Liver (tissue), 9 donors: Measurements from ENCODE around the gene ARPC4. TPM values are rescaled to one million over a fixed set of nuclear protein-coding genes. Genes with fewer than 3 reads are reported as not detected.

Source experiments
- DNase-seq: peaks from one replicate; pipeline ENCODE4 v3.0.0-alpha.2; 2017; ENCODE audit warnings: low spot score
- H3K27ac ChIP-seq, 2 donors: one replicate each; pipeline ENCODE4 v1.7.0; 2013; ENCODE audit warnings: inconsistent platforms in 2 of 2, low read length in 2 of 2, control low read depth in 1 of 2, low read depth in 1 of 2, mild to moderate bottlenecking in 1 of 2
- H3K27me3 ChIP-seq, 4 donors: one replicate each; pipeline versions ENCODE4 v1.6.1 to v1.7.0; 2013; ENCODE audit warnings: low read length in 3 of 4, inconsistent platforms in 1 of 4, mild to moderate bottlenecking in 1 of 4, moderate library complexity in 1 of 4; ENCODE audit not compliant: control insufficient read depth in 4 of 4, insufficient read depth in 4 of 4
- H3K36me3 ChIP-seq, 4 donors: one replicate each; pipeline versions ENCODE4 v1.6.1 to v1.7.0; 2013; ENCODE audit warnings: low read length in 3 of 4, mild to moderate bottlenecking in 3 of 4, low read depth in 1 of 4, moderate library complexity in 1 of 4; ENCODE audit not compliant: control insufficient read depth in 4 of 4, insufficient read depth in 3 of 4
- H3K4me1 ChIP-seq, 4 donors: one replicate each; pipeline versions ENCODE4 v1.6.1 to v1.7.0; 2013; ENCODE audit warnings: low read length in 3 of 4, mild to moderate bottlenecking in 3 of 4, moderate library complexity in 1 of 4; ENCODE audit not compliant: control insufficient read depth in 4 of 4, insufficient read depth in 4 of 4
- H3K4me3 ChIP-seq, 3 donors: one replicate each; pipeline versions ENCODE4 v1.6.1 to v1.7.0; 2013; ENCODE audit warnings: low read length in 3 of 3, control low read depth in 1 of 3, low read depth in 1 of 3, mild to moderate bottlenecking in 1 of 3
- H3K9ac ChIP-seq, 2 donors: one replicate each; pipeline ENCODE4 v1.7.0; 2013; ENCODE audit warnings: low read length in 2 of 2, mild to moderate bottlenecking in 2 of 2, moderate library complexity in 2 of 2, control low read depth in 1 of 2, low read depth in 1 of 2
- H3K9me3 ChIP-seq, 4 donors: one replicate each; pipeline versions ENCODE4 v1.6.1 to v1.7.0; 2013; ENCODE audit warnings: low read length in 3 of 4; ENCODE audit not compliant: control insufficient read depth in 4 of 4
- ATF3 ChIP-seq: IDR thresholded peaks from 2 replicates; pipeline ENCODE4 v1.6.1; 2016; ENCODE audit warnings: antibody characterized with exemption
- CTCF ChIP-seq: fragments of 150-350 bp; IDR thresholded peaks from 2 replicates; pipeline ENCODE4 v1.5.1; 2017; ENCODE audit warnings: improper control_type of control experiment, low read depth, low read length; ENCODE audit not compliant: missing input control
- EGR1 ChIP-seq, 2 donors: IDR thresholded peaks; 2 replicates each; pipeline ENCODE4 v1.6.1; 2016 to 2018; ENCODE audit warnings: antibody characterized with exemption in 2 of 2, low read depth in 2 of 2
- FOXA1 ChIP-seq: IDR thresholded peaks from 2 replicates; pipeline ENCODE4 v1.6.1; 2016; ENCODE audit warnings: antibody characterized with exemption
- FOXA2 ChIP-seq: IDR thresholded peaks from 2 replicates; pipeline ENCODE4 v1.6.1; 2016; ENCODE audit warnings: antibody characterized with exemption
- GABPA ChIP-seq, 2 donors: IDR thresholded peaks in 1 of 2; conservative IDR thresholded peaks in 1 of 2; 2 replicates each; pipeline ENCODE4 v1.6.1; 2016; ENCODE audit warnings: antibody characterized with exemption in 2 of 2, mild to moderate bottlenecking in 1 of 2, moderate library complexity in 1 of 2
- HNF4A ChIP-seq, 2 donors: conservative IDR thresholded peaks; 2 replicates each; pipeline ENCODE4 v1.6.1; 2016; ENCODE audit warnings: antibody characterized with exemption in 2 of 2, mild to moderate bottlenecking in 2 of 2
- HNF4G ChIP-seq: IDR thresholded peaks from 2 replicates; pipeline ENCODE4 v1.6.1; 2016; ENCODE audit warnings: antibody characterized with exemption
- JUND ChIP-seq, 2 donors: IDR thresholded peaks; 2 replicates each; pipeline ENCODE4 v1.6.1; 2016; ENCODE audit warnings: antibody characterized with exemption in 2 of 2
- MAX ChIP-seq: IDR thresholded peaks from 2 replicates; pipeline ENCODE4 v1.6.1; 2016; ENCODE audit warnings: antibody characterized with exemption
- NR2F2 ChIP-seq: IDR thresholded peaks from 2 replicates; pipeline ENCODE4 v1.6.1; 2016; ENCODE audit warnings: antibody characterized with exemption
- RAD21 ChIP-seq, 2 donors: IDR thresholded peaks; 2 replicates each; pipeline ENCODE4 v1.6.1; 2016; ENCODE audit warnings: antibody characterized with exemption in 2 of 2, mild to moderate bottlenecking in 2 of 2
- REST ChIP-seq: IDR thresholded peaks from 2 replicates; pipeline ENCODE4 v1.6.1; 2016; ENCODE audit warnings: antibody characterized with exemption, mild to moderate bottlenecking
- RXRA ChIP-seq, 2 donors: IDR thresholded peaks; 2 replicates each; pipeline ENCODE4 v1.6.1; 2017 to 2018; ENCODE audit warnings: antibody characterized with exemption in 2 of 2, mild to moderate bottlenecking in 1 of 2
- SP1 ChIP-seq: IDR thresholded peaks from 2 replicates; pipeline ENCODE4 v1.6.1; 2018; ENCODE audit warnings: antibody characterized with exemption, mild to moderate bottlenecking
- TAF1 ChIP-seq: conservative IDR thresholded peaks from 2 replicates; pipeline ENCODE4 v1.6.1; 2016; ENCODE audit warnings: antibody characterized with exemption, mild to moderate bottlenecking
- YY1 ChIP-seq: IDR thresholded peaks from 2 replicates; pipeline ENCODE4 v1.6.1; 2016; ENCODE audit warnings: antibody characterized with exemption, mild to moderate bottlenecking
- ZBTB33 ChIP-seq: IDR thresholded peaks from 2 replicates; pipeline ENCODE4 v1.6.1; 2016; ENCODE audit warnings: antibody characterized with exemption
- WGBS: extraction: QIAGEN DNeasy Blood & Tissue Kit; methylation state at CpG from one replicate; pipeline ENCODE4 v1.1.7; 2013; 5-methylcytosine and 5-hydroxymethylcytosine counted together
- polyA plus RNA-seq, 2 donors: library from polyadenylated mRNA; stranded (reverse) in 1 of 2; unstranded in 1 of 2; fragments of 200-250 nt in 1 of 2; fragments of >200 nt in 1 of 2; fragmentation: Nextera tagmentation in 1 of 2; extraction: Ambion mirVana in 1 of 2; gene quantifications; one replicate each; pipeline versions ENCODE4 v1.2.1 to v1.2.3, GENCODE V29; 2013 to 2015
- total RNA-seq, 2 donors: library from RNA; depleted of rRNA; stranded (reverse); fragments of >200 nt; gene quantifications; one replicate each; pipeline ENCODE4 v1.2.3, GENCODE V29; 2014
- donor health status: healthy.
- donor health status: healthy.
- donor health status: healthy.
- donor health status: healthy.
- donor health status: healthy.

The ARPC4 gene
- total and polyA plus RNA-seq, 4 donors = 22.1 to 53.6 (median 52.5) TPM

GRCh38 chr3:9833078-9833477 is 40.2 kb downstream of the ARPC4 start:
- Histone ChIP-seq H3K4me3 (no peak overlapping the region), H3K27me3 (no peaks in the 10 kb centered on the region), H3K9me3 (no peaks in the 10 kb centered on the region), H3K9ac (no peak overlapping the region), H3K36me3 (peaks cover 0 to 22% (median 4%) of the 10 kb centered on the region in 4 donors), H3K4me1 (no peaks in the 10 kb centered on the region), H3K27ac (no peak overlapping the region)
- DNase-seq = no peak
- 97% methylated on average over 9 of the region's 9 CpGs for WGBS
- no peak for TF ChIP-seq NR2F2
- TF ChIP-seq EGR1 (IDR thresholded peaks at IDR 0.05; ENCODE audit: low read depth in 2 of 2) = no peak
- TF ChIP-seq FOXA2 = no peak
- TF ChIP-seq ATF3 = no peak
- TF ChIP-seq RXRA (IDR thresholded peaks at IDR 0.05) = no peak
- TF ChIP-seq MAX = no peak
- no peak for TF ChIP-seq RAD21 (IDR thresholded peaks at IDR 0.05)
- no peak for TF ChIP-seq GABPA (IDR thresholded peaks at IDR 0.05 in 1 of 2, conservative IDR thresholded peaks at IDR 0.05 in 1 of 2)
- TF ChIP-seq SP1 = no peak
- TF ChIP-seq JUND (IDR thresholded peaks at IDR 0.05) = no peak
- no peak for TF ChIP-seq YY1
- no peak for TF ChIP-seq HNF4G
- TF ChIP-seq CTCF = no peak
- no peak for TF ChIP-seq HNF4A (conservative IDR thresholded peaks at IDR 0.05)

- Histone ChIP-seq H3K4me1 (no peaks in the 10 kb centered on the region), H3K36me3 (peaks cover 2 to 27% (median 6%) of the 10 kb centered on the region in 4 donors)
- WGBS = 88% methylated on average over 18 of the region's 18 CpGs
These were observed 41.9 kb downstream of the ARPC4 start for GRCh38 chr3:9834520-9835380.

More at GRCh38 chr3:9834520-9835380, 41.9 kb downstream of the ARPC4 start:
- H3K9me3 ChIP-seq = no peaks in the 10 kb centered on the region
- no peak overlapping the region for H3K27ac ChIP-seq
- H3K27me3 ChIP-seq = no peaks in the 10 kb centered on the region
- H3K9ac ChIP-seq = no peak overlapping the region
- no peak overlapping the region for H3K4me3 ChIP-seq
- no peak for TF ChIP-seq HNF4G
- TF ChIP-seq MAX = no peak
- TF ChIP-seq ATF3 = no peak
- TF ChIP-seq JUND (IDR thresholded peaks at IDR 0.05) = no peak
- no peak for TF ChIP-seq ZBTB33
- no peak for TF ChIP-seq FOXA2
- TF ChIP-seq TAF1 = no peak
- no peak for TF ChIP-seq FOXA1
- TF ChIP-seq CTCF = no peak
- no peak for TF ChIP-seq GABPA (IDR thresholded peaks at IDR 0.05 in 1 of 2, conservative IDR thresholded peaks at IDR 0.05 in 1 of 2)
- no peak for TF ChIP-seq EGR1 (IDR thresholded peaks at IDR 0.05; ENCODE audit: low read depth in 2 of 2)
- no peak for TF ChIP-seq RAD21 (IDR thresholded peaks at IDR 0.05)
- TF ChIP-seq YY1 = no peak
- no peak for TF ChIP-seq REST
- TF ChIP-seq NR2F2 = no peak
- no peak for TF ChIP-seq HNF4A (conservative IDR thresholded peaks at IDR 0.05)
- no peak for DNase-seq
